MM.1S (cell line): ENCODE data around the gene FOXL2.

Source experiments
- DNase-seq: peaks from one replicate; pipeline ENCODE4 v3.0.0-alpha.2; 2015
- H2AFZ ChIP-seq: fragments of 300-600 bp; sonication (generic); 2 replicates; pipeline ENCODE4 v1.6.0; 2016; ENCODE audit warnings: antibody characterized with exemption, low read length
- H3F3A ChIP-seq: fragments of 300-600 bp; sonication (generic); 2 replicates; pipeline ENCODE4 v1.6.1; 2016; ENCODE audit warnings: mild to moderate bottlenecking, antibody characterized with exemption, low read length, moderate library complexity, mixed read lengths; ENCODE audit not compliant: insufficient read depth
- H3K27ac ChIP-seq: fragments of 300-600 bp; sonication (generic); 2 replicates; pipeline ENCODE4 v1.5.1; 2016; ENCODE audit warnings: mild to moderate bottlenecking, low read length
- H3K27me3 ChIP-seq: fragments of 300-600 bp; sonication (generic); replicated peaks from 2 replicates; pipeline ENCODE4 v1.6.0; 2016; ENCODE audit warnings: low read length; ENCODE audit not compliant: insufficient read depth
- H3K36me3 ChIP-seq: fragments of 300-600 bp; sonication (generic); replicated peaks from 2 replicates; pipeline ENCODE4 v1.6.1; 2016; ENCODE audit warnings: mild to moderate bottlenecking, low read length, mixed read lengths; ENCODE audit not compliant: insufficient read depth
- H3K4me1 ChIP-seq: fragments of 300-600 bp; sonication (generic); 2 replicates; pipeline ENCODE4 v1.6.1; 2016; ENCODE audit warnings: low read length, mixed read lengths
- H3K4me2 ChIP-seq: fragments of 300-600 bp; sonication (generic); 2 replicates; pipeline ENCODE4 v1.6.0; 2016; ENCODE audit warnings: low read depth, low read length
- H3K4me3 ChIP-seq: fragments of 300-600 bp; sonication (generic); 2 replicates; pipeline ENCODE4 v1.5.1; 2016; ENCODE audit warnings: low read length, mixed read lengths
- H3K79me2 ChIP-seq: fragments of 300-600 bp; sonication (generic); 2 replicates; pipeline ENCODE4 v1.6.1; 2016; ENCODE audit warnings: mixed run types, low read length, mixed read lengths
- H3K9ac ChIP-seq: fragments of 300-600 bp; sonication (generic); 2 replicates; pipeline ENCODE4 v1.6.1; 2016; ENCODE audit warnings: low read length, mixed read lengths
- H3K9me2 ChIP-seq: fragments of 300-600 bp; sonication (generic); replicated peaks from 2 replicates; pipeline ENCODE4 v1.6.1; 2016; ENCODE audit warnings: mild to moderate bottlenecking, low read length, mixed read lengths; ENCODE audit not compliant: insufficient read depth
- H3K9me3 ChIP-seq: fragments of 300-600 bp; sonication (generic); replicated peaks from 2 replicates; pipeline ENCODE4 v1.6.1; 2016; ENCODE audit warnings: mild to moderate bottlenecking, low read length, mixed read lengths; ENCODE audit not compliant: insufficient read depth
- H4K20me1 ChIP-seq: fragments of 300-600 bp; sonication (generic); 2 replicates; pipeline ENCODE4 v1.6.1; 2016; ENCODE audit warnings: mild to moderate bottlenecking, low read length, moderate library complexity, mixed read lengths; ENCODE audit not compliant: insufficient read depth
- EZH2 ChIP-seq: fragments of 300-600 bp; sonication (generic); optimal IDR thresholded peaks from 2 replicates; pipeline ENCODE3; 2017; ENCODE audit warnings: low read depth, mild to moderate bottlenecking, antibody characterized with exemption, low read length, mixed read lengths
- EZH2phosphoT487 ChIP-seq: fragments of 300-600 bp; sonication (generic); IDR thresholded peaks from 2 replicates; pipeline ENCODE4 v1.6.1; 2018; ENCODE audit warnings: antibody characterized with exemption, low read length
- TF ChIP-seq, protein P1 (sequence below): fragments of 300-600 bp; sonication (generic); IDR thresholded peaks from 2 replicates; pipeline ENCODE4 v1.5.1; 2016; ENCODE audit warnings: antibody characterized with exemption, low read length, mixed read lengths

The FOXL2 gene

DNA sequence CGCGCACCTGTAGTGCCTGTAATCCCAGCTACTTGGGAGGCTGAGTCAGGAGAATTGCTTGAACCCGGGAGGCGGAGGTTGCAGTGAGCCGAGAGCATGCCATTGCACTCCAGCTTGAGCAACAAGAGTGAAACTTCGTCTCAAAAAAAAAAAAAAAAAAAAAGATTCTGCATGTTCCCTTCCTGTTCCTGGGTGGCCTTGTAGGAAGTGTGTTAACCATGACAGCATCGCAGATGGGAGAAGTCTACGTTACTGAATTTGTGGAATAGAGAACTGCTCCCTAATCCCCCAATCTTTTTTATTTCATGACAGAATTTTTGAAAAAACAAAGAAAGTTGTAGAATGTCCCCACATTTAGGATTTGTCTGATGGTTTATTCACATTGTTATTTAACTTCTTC lies 45.4 kb downstream of the FOXL2 start:
- no peak overlapping the region for H3K4me2 ChIP-seq
- no peak overlapping the region for H3K9ac ChIP-seq
- no peak overlapping the region for H2AFZ ChIP-seq
- no peaks in the 10 kb centered on the region for H3K9me2 ChIP-seq
- no peaks in the 10 kb centered on the region for H3F3A ChIP-seq
- H3K9me3 ChIP-seq, result no peaks in the 10 kb centered on the region
- no peak for DNase-seq
- H3K27me3 ChIP-seq, result no peaks in the 10 kb centered on the region
- H4K20me1 ChIP-seq, result no peaks in the 10 kb centered on the region
- no peaks in the 10 kb centered on the region for H3K4me1 ChIP-seq
- no peaks in the 10 kb centered on the region for H3K79me2 ChIP-seq
- H3K36me3 ChIP-seq, result no peaks in the 10 kb centered on the region
- TF ChIP-seq EZH2 (no peak), EZH2phosphoT487 (no peak)
- TF ChIP-seq, protein P1, sequence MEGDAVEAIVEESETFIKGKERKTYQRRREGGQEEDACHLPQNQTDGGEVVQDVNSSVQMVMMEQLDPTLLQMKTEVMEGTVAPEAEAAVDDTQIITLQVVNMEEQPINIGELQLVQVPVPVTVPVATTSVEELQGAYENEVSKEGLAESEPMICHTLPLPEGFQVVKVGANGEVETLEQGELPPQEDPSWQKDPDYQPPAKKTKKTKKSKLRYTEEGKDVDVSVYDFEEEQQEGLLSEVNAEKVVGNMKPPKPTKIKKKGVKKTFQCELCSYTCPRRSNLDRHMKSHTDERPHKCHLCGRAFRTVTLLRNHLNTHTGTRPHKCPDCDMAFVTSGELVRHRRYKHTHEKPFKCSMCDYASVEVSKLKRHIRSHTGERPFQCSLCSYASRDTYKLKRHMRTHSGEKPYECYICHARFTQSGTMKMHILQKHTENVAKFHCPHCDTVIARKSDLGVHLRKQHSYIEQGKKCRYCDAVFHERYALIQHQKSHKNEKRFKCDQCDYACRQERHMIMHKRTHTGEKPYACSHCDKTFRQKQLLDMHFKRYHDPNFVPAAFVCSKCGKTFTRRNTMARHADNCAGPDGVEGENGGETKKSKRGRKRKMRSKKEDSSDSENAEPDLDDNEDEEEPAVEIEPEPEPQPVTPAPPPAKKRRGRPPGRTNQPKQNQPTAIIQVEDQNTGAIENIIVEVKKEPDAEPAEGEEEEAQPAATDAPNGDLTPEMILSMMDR, result no peak
- H3K27ac ChIP-seq, result no peak overlapping the region
- no peak overlapping the region for H3K4me3 ChIP-seq

DNA sequence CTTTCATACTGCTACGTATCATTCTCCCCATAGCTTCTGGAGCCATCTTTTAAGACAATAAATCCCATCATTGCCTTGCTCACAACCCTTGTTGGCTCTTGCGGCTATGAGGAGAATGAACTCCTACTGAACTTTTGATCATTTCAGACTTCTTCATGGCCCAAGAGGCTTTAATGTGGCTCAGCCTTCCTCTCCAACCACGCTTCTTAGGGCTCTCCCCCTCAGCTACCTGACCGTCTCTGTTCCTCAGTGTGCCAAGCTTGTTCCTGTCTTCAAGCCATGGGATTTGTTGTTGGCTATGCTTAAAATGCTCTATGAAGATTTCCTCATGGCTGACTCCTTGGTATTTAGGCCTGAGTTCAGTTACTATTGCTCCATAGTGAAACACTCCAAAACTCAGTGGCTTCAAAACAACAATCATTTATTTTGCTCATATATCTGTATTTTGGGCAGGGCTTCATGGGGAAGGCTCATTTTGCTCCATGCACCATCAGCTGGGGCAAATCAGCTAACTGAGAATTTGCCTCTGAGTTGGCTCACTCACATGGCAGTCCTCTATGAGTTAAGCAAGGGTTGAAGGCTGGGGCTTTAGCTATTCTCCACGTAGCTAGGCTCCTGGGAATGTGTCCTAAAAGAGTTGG lies 47.5 kb downstream of the FOXL2 start:
- Histone ChIP-seq H3K9me3 (no peaks in the 10 kb centered on the region), H3K27me3 (no peaks in the 10 kb centered on the region), H2AFZ (no peak overlapping the region), H3K4me2 (no peak overlapping the region), H4K20me1 (no peaks in the 10 kb centered on the region), H3K4me3 (no peak overlapping the region), H3K36me3 (no peaks in the 10 kb centered on the region), H3K4me1 (no peaks in the 10 kb centered on the region), H3K9me2 (no peaks in the 10 kb centered on the region), H3F3A (no peaks in the 10 kb centered on the region), H3K9ac (no peak overlapping the region), H3K27ac (no peak overlapping the region), H3K79me2 (no peaks in the 10 kb centered on the region)
- TF ChIP-seq EZH2 (no peak), EZH2phosphoT487 (no peak)
- TF ChIP-seq, protein P1, result no peak
- DNase-seq, result no peak

DNA sequence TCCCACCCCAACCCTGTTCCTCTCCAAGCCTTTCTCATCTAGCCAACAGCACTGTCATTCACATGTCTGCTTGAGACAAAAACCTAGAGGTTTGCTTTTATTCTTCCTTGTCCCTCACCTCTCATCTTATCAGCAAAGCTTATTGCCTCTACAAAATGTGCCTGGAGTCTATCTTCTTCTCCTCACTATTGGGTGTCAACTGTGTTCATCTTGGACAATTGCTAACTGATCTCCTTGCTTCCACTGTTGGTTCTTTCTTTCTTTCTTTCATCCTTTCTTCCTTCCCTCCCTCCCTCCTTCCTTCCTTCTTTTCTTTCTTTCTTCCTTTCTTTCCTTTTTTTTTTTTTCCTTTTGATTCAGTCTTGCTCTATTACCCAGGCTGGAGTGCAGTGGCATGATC lies 48.2 kb downstream of the FOXL2 start:
- H3K9ac ChIP-seq, result no peak overlapping the region
- H3K4me3 ChIP-seq, result no peak overlapping the region
- H3K36me3 ChIP-seq, result no peaks in the 10 kb centered on the region
- H3K27ac ChIP-seq, result no peak overlapping the region
- TF ChIP-seq EZH2 (no peak), EZH2phosphoT487 (no peak)
- TF ChIP-seq, protein P1, result no peak
- H2AFZ ChIP-seq, result no peak overlapping the region
- DNase-seq, result no peak
- H3K4me1 ChIP-seq, result no peaks in the 10 kb centered on the region
- H3K9me3 ChIP-seq, result no peaks in the 10 kb centered on the region
- no peaks in the 10 kb centered on the region for H3K79me2 ChIP-seq
- H3K9me2 ChIP-seq, result no peaks in the 10 kb centered on the region
- H4K20me1 ChIP-seq, result no peaks in the 10 kb centered on the region
- no peak overlapping the region for H3K4me2 ChIP-seq
- H3K27me3 ChIP-seq, result no peaks in the 10 kb centered on the region
- no peaks in the 10 kb centered on the region for H3F3A ChIP-seq
